Measurements from ENCODE around the gene CIB4. TPM values are rescaled to one million over a fixed set of nuclear protein-coding genes. Genes with fewer than 3 reads are reported as not detected.

Gene CIB4
- polyA plus RNA-seq, 3 donors = 0.29 to 0.89 (median 0.33) TPM

- no peak for DNase-seq (ENCODE audit: extremely low read depth in 1 of 11, low read depth in 9 of 11, low spot score in 4 of 11)
These were observed 10.9 kb downstream of the CIB4 start for GRCh38 chr2:26630235-26630634.

- no peak for DNase-seq (ENCODE audit: extremely low read depth in 1 of 11, low read depth in 9 of 11, low spot score in 4 of 11)
These were observed 11.4 kb downstream of the CIB4 start for GRCh38 chr2:26629751-26630150.

GRCh38 chr2:26629346-26629630 is 11.9 kb downstream of the CIB4 start:
- no peak for DNase-seq (ENCODE audit: extremely low read depth in 1 of 11, low read depth in 9 of 11, low spot score in 4 of 11)

- no peak for DNase-seq (ENCODE audit: extremely low read depth in 1 of 11, low read depth in 9 of 11, low spot score in 4 of 11)
These were observed 12.4 kb downstream of the CIB4 start for GRCh38 chr2:26628561-26629345.

- no peak for DNase-seq (ENCODE audit: extremely low read depth in 1 of 11, low read depth in 9 of 11, low spot score in 4 of 11)
These were observed 13.6 kb downstream of the CIB4 start for GRCh38 chr2:26627350-26628105.

- no peak for DNase-seq (ENCODE audit: extremely low read depth in 1 of 11, low read depth in 9 of 11, low spot score in 4 of 11)
These were observed 14.6 kb downstream of the CIB4 start for GRCh38 chr2:26626606-26627005.

- no peak for DNase-seq (ENCODE audit: extremely low read depth in 1 of 11, low read depth in 9 of 11, low spot score in 4 of 11)
These were observed 17.3 kb downstream of the CIB4 start for GRCh38 chr2:26623541-26624495.

GRCh38 chr2:26621469-26622199 is 19.5 kb downstream of the CIB4 start:
- DNase-seq (ENCODE audit: extremely low read depth in 1 of 11, low read depth in 9 of 11, low spot score in 4 of 11) = no peak

- DNase-seq (ENCODE audit: extremely low read depth in 1 of 11, low read depth in 9 of 11, low spot score in 4 of 11) = no peak
These were observed 21.0 kb downstream of the CIB4 start for GRCh38 chr2:26620031-26620605.

- DNase-seq (ENCODE audit: extremely low read depth in 1 of 11, low read depth in 9 of 11, low spot score in 4 of 11) = no peak
These were observed 21.6 kb downstream of the CIB4 start for GRCh38 chr2:26619521-26619951.

- DNase-seq (ENCODE audit: extremely low read depth in 1 of 11, low read depth in 9 of 11, low spot score in 4 of 11) = no peak
These were observed 22.1 kb downstream of the CIB4 start for GRCh38 chr2:26619096-26619495.

- DNase-seq (ENCODE audit: extremely low read depth in 1 of 11, low read depth in 9 of 11, low spot score in 4 of 11) = no peak
These were observed 22.6 kb downstream of the CIB4 start for GRCh38 chr2:26618611-26619010.

GRCh38 chr2:26617588-26618083 is 23.5 kb downstream of the CIB4 start:
- no peak for DNase-seq (ENCODE audit: extremely low read depth in 1 of 11, low read depth in 9 of 11, low spot score in 4 of 11)

GRCh38 chr2:26616706-26617587 is 24.2 kb downstream of the CIB4 start:
- no peak for DNase-seq (ENCODE audit: extremely low read depth in 1 of 11, low read depth in 9 of 11, low spot score in 4 of 11)

- DNase-seq (ENCODE audit: extremely low read depth in 1 of 11, low read depth in 9 of 11, low spot score in 4 of 11) = no peak
These were observed 25.1 kb downstream of the CIB4 start for GRCh38 chr2:26615860-26616705.

- no peak for DNase-seq (ENCODE audit: extremely low read depth in 1 of 11, low read depth in 9 of 11, low spot score in 4 of 11)
These were observed 25.8 kb downstream of the CIB4 start for GRCh38 chr2:26615336-26615859.
